ENCODE data around the gene TENT5C.
"Not testable (repeated sequence)": the region's sequence is repeated elsewhere in the genome, so short reads cannot be mapped to it uniquely, and the experiment has no call there.

TENT5C gene

DNA sequence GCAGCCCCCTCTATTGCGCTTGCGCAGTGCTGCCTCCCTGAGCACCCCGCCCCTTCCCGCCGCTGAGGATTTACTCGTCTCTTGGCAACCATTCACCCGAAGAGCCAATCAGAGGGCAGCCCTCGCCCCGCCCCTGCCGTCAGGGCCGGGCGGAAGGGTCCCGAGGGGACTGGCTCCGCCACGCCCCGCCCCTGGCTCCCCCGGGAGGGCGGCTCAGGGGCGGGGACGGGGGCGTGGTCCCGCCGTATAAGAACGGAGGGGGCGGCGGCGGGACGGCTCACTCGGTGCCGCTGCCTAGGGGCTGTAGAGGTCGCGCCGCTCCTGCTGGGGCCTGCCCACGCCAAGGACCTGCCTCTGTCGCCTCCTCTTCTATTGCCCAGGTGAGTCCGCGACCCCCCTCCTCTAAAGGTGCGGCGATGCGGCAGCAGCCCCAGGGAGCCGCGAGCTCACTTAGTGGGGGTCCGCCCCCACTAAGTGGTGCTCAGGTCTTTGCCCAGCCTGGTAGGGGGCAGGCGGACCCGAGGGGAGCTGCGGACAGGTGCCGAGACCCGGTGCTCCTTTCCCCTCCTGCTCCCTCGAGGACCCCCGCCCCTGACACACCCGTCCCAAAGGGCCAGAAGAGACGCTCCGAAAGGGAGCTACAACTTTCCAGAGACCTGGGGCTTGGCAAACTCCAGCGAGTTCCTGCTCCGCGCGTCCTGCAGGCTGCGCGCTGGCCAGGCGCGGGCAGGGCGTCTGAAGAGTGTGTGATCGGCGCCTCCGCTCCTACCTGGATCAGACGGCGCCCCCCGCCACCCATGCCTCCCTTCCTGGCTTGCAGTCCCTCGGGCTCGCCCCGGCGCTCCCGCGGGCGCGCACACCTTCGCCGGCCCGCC, at the start of gene TENT5C:
TSS of gene TENT5C (plus strand) at position 275 of the 875 bp plus-strand sequence. CDS start 16,821 bp downstream, outside the sequence.
- DNase-seq: peak; percentile 96

DNA sequence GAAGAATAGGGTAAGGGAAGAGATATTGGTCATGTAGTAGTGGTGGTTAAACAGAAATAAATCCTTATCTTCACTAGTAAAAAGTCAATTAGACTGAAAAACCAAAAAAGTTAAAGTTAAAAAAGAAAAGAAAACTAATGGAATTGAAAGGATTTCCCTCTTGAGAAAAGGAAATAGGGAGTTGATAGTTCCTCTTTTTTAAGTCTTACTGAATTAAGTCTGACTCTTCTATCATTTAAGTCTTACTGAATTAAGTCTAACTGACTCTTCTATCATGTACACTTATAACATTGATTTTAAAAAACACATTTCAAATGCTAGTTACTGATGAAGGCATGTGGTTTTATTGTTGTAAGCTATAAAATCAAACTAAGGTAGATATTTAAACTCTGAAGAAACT, 49.5 kb upstream of the TENT5C start:
- no peak for DNase-seq

DNA sequence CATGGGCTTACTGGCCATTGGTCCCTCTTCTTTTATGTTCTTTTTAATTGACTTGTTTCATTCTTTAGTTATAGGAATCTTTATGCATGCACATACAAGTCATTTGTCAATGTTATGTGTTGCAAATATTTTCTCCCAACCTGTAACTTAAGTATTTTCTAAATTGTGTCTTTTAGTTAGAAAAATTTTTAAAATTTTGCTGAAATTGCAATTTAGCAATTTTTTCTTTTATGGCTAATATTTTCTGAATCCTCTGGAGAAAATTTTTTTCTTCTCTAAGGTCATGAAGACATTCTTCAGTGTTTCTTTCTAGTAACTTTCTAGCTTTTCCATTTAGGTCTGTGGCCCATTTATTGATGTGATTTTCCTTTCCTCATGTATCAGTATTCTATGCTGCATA, 48.9 kb upstream of the TENT5C start:
- DNase-seq: no peak

DNA sequence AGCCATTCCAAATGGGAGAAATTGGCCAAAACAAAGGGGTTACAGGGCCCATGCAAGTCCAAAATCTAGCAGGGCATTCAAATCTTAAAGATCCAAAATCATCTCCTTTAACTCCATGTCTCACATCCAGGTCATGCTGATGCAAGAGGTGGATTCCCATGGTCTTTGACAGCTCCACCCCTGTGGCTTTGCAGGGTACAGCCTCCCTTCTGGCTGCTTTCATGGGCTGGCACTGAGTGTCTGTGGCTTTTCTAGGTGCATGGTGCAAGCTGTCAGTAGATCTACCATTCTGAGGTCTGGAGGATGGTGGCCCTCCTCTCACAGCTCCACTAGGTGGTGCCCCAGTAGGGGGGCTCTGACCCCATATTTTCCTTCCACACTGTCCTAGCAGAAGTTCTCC, 47.4 kb upstream of the TENT5C start:
- not testable (repeated sequence) for DNase-seq

DNA sequence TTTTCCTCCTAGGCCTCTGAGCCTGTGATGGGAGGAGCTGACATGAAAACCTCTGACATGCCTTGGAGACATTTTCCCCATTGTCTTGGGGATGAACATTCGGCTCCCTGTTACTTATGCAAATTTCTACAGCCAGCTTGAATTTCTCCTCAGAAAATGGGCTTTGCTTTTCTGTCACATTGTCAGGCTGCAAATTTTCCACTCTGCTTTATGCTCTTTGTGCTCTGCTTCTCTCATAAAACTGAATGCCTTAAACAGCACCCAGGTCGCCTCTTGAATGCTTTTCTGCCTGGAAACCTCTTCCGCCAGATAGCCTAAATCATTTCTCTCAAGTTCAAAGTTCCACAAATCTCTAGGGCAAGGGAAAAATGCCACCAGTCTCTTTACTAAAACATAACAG, 46.7 kb upstream of the TENT5C start:
- no peak for DNase-seq

DNA sequence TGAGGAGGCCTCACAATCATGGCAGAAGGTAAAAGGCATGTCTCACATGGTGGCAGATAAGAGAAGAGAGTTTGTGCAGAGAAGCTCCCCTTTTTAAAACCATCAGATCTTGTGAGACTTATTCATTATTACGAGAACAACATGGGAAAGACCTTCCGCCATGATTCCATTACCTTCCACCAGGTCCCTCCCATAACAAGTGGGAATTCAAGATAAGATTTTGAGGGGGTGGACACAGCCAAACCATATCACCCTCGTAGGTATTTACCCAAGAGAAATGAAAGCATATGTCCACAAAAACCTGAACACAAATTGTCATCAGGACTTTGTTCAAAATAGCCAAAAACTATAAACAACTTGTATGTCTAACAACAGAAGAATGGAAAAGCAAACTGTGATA, 45.9 kb upstream of the TENT5C start:
- DNase-seq: no peak

DNA sequence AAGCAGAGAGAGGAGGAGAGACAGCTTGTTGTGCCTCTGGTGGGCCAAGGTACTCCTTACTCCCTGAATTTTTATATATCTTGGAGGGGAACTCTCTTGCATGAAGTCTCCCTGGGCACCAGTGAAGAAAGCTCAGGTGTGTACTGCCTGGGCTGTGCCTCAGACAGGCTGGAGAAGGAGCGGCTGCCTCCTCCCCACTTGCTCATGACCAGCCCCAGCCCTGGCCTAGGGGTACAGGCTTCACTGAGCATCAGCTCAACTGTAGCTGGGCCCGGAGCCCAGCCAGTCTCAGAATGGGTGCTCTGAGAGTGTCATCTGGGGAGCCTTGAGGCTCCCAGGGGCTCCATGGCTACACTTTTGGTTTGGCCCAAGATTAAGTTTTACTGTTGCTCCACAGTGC, 44.8 kb upstream of the TENT5C start:
- no peak for DNase-seq

DNA sequence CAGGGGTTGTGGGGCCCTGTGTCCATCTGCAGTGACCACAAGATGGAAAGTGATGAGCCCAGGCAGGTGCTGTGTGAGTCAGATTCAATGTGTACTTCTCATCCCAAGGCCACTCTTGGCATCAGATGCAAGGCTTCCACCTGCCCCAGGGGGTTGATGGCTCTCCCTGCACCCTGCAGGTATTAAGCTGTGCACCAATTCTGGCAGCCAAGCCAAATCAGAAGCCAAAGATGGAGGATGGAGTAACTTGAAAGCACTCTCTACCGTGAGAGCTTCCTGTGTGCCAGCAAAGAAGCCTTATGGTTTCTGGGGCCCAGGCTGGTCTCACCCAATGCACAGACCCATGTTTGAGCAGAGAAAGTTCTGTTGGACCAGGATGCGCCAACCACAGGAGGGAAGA, 44.3 kb upstream of the TENT5C start:
- DNase-seq: no peak

DNA sequence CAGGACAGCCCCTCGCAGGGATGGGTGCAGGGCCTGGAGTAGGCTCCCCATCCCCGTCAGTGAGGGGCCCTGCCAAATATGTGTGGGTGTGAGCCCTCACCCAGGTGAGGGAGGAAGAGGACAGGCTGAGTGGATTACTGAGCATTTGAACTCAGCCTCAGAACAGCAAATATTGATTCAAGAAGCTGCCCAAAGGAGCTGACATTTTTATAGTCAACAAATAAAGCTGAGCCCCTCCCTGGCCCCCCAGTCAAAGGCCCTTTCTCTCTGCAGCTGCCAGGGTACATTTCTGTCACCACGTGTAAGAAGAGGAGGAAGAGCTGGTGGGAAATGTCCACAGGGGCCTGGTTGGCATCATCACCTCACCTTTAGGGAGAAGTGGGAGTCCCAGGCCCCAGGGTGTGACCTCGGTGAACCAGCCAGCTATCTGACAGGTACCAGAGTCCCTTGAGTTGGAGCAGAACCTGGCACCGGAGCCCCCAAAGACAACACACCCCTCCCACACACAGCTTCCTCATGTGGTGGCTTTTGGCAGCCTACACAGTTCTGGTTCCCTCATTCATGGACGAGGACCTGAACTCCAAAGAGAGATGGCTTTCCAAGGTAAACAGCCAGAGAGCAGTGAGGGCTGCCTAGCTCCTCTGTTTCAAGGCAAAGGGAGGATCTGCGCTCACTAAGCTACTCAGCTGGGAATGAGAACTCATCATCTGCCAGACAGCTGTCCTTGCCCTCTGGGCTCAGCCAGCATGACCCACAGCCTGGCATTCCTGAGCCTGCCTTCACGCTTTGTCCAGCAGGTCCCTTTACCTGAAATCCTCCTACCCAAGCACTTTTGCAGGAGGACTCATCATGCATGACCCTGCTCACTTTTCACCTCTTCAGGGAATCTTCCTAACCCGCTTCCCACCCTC, 43.0 kb upstream of the TENT5C start:
- DNase-seq: no peak

DNA sequence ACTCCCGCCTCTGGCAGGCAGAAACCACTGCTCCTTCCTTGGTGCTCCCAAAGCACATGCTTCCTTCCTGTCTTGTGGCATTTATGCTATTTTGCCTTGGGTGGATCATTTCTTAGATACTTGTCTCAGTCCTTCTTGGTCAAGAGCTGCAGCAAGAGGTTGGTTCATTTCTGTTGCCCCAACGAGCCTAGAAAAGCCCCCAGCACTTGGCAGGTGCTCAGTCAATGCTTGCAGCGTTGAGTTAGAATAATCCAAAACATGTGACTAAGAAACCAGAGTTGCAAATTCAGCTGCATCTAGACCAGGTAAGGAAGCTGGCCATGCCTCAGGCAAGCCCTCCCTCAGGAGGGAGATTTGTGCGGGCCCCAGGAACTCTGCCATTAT, 42.4 kb upstream of the TENT5C start:
- no peak for DNase-seq

DNA sequence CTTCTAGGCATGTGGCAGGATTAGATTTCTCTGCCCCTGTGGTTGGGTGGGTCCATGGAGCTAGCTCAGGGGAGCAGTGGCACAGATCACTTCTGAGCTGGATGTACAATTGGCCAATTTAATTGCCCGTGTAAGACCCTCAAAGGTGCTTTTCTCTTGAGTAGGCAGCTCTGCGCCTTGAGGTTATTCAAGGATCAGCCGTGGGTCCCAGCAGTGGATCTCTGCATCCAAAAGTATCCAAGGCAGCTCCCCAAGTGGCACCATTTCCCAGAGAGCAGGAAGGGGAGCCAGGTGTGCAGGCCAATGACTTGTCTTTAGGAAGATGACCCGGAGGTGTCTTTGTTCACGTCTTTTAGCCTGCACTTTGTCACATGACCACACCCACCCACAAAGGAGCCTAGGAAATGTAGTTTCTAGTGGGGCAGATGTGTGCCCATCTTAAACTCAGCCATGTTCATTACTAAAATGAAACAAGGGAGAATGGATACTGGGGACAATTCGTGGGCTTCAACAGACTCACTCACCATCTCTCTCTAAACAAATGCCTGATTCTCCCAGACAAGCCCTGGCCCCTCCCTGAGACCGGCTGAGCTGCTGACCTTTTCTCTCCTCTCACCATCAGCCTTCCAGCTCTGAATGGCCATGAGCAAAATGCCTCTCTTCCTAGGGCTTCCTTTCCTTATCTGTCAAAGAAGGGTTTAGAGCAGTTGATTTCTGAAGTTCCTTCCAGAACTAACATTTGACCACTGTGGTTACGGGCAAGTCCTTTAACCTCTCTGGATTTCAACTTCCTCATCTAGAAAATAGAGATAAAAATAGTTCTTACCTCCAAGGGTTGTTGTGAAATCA, 41.4 kb upstream of the TENT5C start:
- no peak for DNase-seq

DNA sequence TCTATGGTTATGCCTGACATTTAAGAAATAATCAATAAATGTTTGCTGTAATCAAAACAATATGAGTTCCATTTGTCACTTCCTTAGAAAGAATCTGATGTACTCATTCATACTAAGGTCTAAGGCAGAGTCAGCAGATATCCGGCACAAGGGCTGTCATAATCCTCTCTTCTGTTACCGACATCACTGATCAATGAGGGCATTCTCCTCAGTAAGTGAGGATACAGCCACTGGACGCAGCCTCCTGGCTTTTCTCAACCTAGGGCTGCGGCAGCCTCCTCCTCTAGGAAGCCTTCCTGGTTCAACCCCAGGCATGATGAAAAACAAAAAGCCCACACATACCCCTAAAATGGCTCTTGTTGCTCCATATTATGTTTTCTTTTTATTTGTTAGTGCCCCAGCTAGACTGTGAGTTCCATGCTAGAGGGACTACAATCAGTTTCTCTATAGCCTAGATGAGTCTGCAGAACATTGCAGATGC, 40.7 kb upstream of the TENT5C start:
- DNase-seq: no peak

DNA sequence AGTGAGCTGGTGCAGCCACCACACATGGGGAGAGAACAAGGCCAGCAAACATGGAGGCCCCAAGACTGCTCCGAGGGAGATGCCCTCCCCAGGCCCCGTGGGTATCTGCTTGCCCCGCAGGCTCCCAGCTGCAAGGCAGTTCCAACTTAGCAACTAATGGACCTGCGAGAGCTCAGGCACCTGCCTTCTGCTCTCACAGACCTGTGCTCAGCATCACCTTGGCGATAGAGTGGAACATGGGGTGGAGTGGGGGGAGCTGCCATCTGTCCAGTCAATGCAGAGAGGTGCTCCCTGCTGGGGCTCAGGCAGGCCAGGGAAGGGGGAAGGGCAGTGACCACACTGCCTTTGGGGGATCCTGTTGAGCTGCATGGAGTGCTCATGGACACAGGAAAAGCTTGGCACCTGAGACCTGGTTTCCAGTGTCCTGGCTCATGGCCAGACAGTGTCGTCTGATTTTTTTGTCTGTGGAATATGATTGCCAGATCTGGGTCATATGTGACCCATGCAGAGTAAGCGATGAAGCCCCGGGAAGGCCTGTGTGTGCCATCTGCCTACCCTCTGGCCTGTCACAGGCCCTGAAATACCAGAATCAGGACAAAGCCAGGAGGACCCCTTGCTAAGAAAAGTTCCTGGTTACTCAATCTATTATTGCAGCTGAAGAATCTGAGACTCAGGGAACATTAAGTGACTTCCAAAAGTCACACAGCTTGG, 39.9 kb upstream of the TENT5C start:
- DNase-seq: peak in 1 of 2 experiments; percentile 12

DNA sequence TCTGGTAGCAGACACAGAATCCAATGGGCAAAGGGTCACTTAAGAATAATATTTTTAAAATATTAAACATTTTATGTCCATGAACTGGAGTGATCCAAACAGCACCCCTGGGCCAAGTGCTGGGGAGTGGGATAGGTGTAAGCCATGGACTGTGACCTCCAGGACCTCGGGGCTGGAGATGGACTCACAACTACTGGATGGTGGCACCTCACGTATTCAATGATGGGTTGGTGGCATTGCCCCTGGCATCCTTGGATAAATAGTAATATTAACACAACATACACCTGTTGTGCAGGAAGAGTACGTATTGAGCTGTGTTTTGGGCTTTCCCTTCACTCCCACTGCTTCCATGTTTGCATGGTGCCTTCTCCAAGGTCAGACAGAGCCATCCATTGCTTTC, 39.3 kb upstream of the TENT5C start:
- DNase-seq: no peak

DNA sequence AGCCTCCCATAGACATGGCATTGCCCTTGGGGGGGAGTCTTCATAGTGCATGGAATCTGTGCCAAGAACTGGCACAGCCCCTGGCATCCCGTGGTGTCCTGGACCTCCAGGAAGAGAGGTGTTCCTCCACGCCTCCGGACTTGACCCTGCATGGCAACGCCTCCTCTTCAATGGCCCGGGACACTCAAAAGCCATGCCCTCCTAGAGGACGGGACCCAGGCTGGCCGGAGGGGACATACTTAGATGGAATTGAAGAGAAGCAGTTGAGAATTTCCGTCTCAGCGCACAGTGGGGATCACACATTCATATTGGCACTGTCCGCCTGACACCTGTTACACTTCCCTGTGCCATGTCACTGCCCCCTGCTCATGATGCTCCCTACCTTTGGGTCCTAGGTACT, 38.4 kb upstream of the TENT5C start:
- DNase-seq: no peak

DNA sequence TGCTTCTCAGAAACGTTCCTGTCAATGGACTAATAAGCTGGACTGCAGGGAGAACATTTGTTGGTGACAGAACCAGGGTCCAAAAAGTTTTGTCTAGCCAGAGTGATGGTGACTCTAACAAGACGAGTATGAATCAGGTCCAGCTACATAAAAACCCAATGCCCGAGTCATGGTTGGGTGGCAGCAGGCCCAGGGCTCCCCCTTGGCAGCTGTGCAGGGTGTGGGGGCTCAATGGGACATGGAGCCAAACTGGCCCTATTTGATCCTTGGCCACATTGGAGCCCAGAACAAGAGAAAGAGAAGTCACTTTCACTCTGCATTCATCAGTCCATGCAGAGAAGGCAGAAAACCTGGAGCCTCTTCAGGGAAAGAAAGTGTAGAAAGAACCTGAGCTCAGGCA, 37.9 kb upstream of the TENT5C start:
- DNase-seq: no peak

DNA sequence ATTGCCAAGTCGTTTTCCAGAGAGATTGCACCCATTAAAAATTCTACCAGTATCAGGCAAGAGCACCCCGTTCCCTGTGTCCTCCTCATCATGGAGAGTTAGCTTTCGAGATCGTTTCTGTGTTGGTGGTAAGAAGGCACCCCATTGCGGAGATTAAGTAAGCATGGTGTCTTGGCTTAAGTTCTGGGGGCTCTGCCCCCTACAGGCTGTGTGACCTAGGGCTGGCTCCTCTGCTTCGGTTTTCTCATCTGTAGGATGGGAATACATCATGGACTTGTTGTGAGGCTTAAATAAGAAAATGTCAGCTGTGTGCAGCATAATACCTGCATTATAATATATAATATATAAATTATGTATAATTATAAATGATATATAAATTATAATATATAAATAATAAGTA, 36.8 kb upstream of the TENT5C start:
- DNase-seq: no peak

DNA sequence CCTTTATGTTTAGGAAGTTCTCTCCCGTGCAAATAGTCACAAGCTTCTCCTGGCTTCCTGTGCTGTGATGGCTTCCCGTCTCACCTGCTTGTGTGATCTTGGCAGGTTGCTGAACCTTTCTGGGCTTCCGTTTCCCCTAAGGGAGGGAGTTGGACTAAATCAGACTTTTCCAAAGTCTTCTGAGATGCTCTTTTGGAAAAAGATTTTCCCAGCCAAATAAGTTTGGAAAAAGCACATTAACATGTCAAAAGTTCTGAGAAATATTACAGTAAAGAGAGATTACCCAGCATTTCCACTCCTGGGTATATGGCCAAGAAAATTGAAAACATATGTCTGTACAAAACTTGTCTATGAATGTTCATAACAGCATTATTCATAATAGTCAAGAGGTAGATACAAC, 36.0 kb upstream of the TENT5C start:
- DNase-seq: no peak

DNA sequence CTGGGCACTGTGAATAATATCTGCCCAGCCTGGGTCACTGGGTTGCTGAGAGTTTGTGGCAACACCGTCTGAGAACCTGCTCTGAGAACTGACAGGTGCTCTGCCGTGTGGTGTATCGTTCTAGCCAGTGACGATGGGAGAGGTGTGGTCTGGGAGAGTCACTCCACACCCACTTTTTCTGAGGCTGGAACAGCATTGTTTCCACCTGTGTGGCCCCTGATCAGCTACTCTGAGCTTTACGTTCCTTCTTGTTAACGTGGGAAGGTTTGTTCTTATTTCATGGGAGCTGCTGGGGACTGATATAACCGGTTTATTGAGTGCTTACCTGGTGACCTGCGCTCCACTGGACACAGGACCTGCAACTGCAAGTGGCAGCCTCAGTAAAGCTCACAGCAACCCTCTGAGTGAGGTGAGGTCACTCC, 34.8 kb upstream of the TENT5C start:
- DNase-seq: peak; percentile 18 to 52

DNA sequence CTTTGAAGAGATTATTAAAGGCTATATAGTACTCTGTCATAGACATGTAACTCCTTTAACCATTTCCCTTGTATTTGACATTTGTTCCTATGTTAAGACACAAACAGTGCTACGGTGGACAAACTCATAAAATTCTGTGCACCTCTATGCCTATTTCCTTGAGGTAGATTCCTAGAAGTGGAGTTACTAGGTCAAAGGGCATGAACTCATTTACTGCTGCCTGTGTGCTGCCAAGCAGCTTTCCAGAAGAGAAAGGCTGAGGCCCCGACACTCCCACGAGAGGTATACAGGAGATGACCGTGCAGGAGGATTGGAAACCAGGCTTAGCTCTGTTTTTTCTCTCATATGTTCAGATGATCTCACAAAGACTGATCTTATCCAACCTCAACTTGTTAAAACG, 34.4 kb upstream of the TENT5C start:
- no peak for DNase-seq

DNA sequence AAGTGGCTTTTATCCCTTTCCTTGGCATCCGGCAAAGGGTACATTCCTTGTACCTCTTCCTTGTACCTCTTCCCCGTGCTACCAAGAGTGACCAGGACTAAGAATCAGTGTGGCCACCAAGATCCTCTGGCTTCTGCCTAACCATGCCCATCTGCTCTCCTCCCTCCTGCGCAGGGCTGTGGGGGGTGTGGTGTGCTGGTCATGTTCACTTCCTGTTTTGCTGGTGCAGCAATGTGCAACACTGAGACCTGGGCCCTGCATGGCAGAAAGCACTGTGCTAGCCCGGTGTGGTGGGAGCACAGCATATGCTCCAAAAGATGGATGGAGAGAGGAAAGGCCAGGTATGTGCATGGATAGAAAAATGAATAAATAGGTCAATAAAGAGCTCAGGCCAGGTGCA, 33.3 kb upstream of the TENT5C start:
- no peak for DNase-seq

DNA sequence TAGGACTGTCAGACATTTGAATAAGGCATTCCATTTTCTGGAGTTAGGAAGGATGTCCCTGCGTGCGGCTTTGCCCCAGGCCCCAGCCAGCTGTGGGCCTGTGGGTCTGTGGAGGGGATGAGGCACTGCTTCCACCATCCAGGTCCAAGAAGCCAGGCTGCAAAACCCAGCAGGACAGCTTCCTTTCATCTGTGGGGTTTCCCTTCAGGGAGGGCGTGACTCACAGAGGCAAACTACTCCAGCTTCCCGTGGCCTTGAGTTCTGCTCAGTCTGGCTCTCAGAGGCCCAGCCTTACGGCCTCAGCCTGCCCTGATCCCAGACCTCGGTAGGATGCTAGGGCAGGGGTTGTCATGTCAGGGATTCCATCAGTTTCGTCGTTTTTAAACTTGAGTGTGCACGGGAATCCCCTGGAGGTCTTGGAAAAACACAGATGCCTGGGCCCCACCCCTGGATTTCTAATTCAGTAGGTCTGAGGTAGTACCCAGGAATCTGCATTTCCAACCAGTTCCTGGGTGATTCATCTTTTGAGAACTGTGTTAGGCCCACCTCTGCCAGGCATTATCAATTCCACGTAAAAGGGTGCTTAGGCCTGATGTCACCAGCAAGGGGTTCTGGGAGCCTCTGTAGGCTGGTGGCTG, 32.3 kb upstream of the TENT5C start:
- DNase-seq: no peak
